GM19397 (cell line): ENCODE measurements around the gene HMX2.

Experiments
- ATAC-seq: cut with Tn5 transposase; IDR thresholded peaks from one replicate; pipeline ENCODE4 v1.9.1; 2021; ENCODE audit warnings: mild to moderate bottlenecking, moderate library complexity; ENCODE audit not compliant: unreplicated experiment

HMX2 gene

DNA sequence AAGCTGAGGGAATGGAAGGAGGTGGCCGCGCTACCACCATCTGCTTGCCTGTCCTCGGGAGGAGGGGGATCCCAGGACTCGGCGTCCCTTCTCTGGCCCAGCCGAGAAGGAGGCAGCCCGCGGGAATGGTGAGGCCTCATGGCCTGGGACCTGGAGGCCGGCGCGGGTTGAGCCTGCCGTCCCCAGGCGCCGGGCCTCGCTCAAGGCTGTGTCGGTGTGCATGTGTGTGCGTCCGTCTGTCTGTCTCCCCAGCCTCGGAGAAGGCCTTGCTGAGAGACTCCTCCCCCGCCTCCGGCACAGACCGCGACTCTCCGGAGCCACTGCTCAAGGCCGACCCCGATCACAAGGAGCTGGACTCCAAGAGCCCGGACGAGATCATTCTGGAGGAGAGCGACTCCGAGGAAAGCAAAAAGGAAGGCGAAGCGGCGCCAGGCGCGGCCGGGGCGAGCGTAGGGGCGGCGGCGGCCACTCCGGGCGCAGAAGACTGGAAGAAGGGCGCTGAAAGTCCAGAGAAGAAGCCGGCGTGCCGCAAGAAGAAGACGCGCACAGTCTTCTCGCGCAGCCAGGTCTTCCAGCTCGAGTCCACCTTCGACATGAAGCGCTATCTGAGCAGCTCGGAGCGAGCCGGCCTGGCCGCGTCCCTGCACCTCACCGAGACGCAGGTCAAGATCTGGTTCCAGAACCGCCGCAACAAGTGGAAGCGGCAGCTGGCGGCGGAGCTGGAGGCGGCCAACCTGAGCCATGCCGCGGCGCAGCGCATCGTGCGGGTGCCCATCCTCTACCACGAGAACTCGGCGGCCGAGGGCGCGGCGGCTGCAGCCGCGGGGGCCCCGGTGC, 10.9 kb upstream of the HMX2 start:
- no peak for ATAC-seq

DNA sequence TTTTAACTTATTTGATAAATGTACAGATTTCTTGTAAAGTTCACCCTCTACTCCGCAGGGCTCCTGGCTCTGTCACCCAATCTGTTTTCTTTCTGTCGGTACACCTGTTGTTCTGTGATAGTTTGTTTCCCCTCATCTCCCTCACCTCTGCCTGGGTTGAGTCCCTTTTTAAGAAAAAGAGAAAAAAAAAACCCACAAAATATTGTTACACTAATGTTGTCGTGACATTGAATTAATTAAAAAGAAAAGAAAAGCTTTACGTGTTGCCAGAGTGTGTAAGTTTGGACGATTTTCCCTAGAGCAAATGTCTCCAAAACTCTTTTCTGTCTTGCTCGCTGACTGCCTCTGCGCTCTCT, 8.8 kb upstream of the HMX2 start:
- ATAC-seq, result no peak

DNA sequence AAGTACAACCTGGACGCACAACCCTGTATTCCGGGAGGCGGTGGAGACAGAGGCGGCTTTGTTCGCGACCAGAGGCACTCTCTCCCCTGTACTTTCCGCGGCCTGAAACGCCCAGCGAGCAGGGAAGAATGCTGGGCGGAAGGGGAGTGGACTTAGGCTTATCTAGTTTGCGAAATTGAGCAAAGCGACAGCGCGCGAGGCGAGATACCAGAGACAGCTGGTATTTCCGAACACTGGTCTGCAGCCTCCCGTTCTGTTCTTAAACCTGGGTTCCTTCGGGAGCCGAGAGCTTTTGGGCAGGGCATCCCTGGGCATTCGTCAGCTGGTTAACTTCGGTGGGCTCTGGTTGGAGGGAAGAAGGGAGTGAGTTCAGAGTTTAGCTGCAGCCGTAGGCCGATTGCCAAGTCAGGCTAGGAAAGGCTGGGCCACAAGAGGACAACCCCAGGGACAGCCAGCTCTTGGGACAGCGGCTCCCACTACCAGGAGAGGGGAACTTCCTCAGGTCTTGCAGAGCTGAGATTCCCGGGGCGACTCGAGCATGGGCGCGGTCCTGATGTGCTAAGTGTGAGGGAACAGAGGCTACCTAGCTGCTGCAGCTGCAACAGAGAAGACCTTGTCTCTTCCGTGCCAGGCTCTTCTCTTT, 8.3 kb upstream of the HMX2 start:
- ATAC-seq, result no peak

DNA sequence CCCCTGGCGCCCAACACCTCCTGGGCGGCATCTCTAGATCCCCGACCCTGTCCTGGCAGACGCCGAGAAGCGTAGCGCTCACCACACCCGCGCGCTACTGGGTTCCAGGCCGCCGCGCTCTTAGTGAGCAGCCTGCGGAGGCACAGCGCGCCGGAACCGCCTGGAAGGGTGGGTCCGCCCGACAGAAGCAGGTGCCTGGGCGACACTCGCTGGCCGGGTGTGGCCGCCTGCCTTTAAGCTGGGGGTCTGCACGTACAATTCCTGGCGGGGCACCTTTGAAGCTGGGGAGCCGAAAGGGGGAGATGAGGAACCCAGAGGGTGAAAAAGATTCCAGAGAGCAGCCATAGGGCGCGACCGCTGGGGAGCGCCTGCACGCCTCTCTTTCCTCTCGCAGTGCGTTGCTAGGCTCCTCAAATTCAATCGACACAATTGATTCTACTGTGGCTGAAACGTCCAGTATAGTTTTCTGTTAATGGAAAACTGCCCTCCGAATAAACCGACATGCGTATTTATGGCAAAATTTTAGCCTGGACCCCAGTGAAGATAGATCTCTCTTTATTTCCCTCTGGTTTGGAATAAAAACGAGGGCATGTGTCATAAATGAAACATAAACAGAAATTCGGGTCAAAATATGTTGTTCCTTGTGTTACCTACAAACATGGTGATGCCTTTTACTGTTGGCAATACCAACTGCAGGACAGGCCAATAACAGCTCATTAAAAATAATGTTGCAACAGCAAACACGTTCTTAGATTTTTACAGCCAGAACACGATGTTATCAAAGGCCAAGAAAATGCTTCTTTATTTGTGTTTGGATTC, 7.6 kb upstream of the HMX2 start:
- no peak for ATAC-seq

DNA sequence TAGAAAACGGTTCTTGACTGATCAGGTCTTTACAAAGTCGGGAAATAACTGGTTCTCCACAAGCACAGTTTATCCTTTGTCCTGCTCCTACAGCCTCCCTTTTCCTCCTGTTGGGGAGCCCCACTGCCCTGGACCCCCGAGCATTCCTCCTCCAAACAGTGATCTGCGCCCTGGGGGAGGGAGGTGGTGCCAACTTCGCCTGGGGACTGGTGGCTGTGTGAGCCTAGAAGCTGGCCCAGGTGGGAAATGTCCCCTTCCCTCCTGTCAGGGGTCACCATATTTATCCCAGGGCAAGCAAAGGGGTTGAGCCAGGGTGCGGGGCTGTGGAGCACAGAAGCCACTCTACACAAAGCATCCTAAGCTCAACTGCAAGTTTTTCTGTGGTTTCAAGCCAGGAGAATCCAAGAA, 6.9 kb upstream of the HMX2 start:
- no peak for ATAC-seq

DNA sequence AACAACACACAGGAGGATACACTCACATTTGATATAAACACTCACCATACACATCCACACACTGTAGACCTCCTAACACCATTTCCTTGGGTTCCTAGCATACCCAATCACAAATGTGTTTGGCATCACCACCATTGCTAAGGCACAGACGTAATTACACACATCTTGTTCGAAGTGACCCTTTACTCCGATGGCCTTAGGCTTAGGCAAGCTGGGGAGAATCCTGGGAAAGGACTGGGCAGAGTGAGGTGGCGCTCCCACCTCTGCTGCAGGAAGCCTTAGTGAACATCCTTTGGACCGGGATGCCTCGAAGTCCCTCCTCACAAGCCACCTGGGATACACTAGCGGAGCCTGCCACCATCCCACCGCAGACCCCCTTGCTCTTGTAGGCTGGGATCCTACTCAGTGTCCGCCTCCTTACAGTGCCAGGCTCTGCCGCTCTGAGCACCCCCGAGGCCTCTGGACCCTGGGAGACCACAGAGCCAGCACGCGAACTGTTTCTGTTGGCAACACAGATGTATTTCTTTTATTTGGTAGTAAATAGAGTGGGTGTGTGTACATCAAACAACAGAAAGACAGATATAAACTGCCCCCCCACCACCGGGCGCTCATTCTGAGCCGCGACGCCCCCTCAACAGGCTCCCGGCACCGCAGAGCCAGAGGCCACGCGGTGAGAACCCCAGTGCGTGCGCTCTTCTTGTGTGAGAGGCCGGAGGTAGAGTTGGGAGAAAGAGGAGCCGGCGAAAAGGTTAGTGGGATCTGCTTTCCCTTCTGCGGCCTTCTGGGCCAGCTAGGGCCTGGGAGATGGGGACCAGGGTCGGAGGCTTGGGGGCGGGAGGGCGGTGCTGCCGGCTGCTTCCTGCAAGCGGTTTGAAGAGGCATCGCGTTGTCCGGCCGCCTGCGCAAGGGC, 5.9 kb upstream of the HMX2 start:
- no peak for ATAC-seq

DNA sequence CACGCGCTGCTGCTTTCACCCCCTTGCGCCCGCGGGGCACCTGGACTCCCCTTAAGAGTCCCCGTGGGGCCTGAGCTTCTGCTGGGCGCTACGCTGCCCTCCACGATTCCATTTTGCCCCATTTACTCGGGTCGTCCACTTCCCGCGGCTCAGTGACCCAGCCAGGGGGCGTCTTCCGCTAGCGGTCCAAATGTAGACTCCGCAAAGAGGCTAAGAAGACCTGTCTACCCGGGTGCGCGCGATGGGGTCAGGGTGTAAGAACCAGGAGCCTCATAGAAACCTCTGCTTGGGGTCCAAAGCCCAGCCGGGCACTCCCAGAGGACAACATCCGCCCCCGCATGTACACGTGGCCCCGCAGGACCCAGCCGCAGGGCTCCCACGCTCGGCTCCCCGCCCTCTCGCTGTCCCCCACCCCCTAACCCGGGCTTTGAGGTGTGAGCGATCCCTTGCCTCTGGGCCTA, 5.2 kb upstream of the HMX2 start:
- ATAC-seq, result no peak

DNA sequence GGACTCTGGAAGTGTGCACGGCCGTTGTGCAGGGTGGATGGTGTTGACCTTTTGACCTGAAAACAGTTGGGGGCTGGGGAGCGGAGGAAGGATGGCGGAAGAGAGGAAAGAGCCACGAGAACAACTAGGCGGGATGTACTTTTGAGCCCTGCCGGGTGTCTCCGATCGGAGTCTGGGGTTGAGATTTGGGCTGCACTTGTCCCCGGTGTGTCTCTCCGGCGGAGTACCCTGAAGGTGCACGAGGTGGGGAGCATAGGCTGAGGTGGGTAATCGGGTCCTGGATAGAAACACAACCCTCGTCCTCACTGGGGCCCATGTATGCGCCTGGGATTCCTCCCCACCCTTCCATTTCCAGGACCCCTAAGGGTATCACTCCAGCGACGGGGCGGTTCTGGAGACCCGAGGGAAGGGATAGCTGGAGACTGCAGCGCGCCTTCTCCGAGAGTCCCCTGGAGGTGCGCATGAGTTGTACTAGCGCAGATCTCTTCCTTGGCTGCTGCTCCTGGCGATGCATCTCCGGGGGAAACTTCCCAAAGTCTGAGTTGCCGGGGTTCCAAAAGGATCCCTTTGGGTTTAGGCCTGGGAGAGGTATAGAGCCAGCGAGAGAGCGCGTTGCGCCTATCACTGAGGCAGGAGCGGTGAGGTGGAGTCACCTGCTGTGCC, 4.6 kb upstream of the HMX2 start:
- ATAC-seq, result no peak

DNA sequence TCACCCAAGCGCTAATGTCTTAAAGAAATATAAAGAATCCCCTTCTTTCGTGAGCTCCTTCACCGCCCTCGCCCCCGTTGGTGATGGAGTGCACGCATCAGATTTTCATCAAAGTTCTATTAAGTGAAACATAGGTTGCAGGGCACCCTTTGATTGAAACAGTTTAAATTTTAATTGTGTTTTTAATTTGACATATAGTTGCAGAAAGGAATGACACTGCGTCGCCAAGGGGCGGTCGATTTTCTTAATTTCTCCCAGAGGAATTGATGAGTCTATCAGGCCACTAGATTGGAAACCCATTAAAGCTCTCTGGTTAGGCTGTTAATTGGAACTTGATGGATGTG, 4.1 kb upstream of the HMX2 start:
- no peak for ATAC-seq

DNA sequence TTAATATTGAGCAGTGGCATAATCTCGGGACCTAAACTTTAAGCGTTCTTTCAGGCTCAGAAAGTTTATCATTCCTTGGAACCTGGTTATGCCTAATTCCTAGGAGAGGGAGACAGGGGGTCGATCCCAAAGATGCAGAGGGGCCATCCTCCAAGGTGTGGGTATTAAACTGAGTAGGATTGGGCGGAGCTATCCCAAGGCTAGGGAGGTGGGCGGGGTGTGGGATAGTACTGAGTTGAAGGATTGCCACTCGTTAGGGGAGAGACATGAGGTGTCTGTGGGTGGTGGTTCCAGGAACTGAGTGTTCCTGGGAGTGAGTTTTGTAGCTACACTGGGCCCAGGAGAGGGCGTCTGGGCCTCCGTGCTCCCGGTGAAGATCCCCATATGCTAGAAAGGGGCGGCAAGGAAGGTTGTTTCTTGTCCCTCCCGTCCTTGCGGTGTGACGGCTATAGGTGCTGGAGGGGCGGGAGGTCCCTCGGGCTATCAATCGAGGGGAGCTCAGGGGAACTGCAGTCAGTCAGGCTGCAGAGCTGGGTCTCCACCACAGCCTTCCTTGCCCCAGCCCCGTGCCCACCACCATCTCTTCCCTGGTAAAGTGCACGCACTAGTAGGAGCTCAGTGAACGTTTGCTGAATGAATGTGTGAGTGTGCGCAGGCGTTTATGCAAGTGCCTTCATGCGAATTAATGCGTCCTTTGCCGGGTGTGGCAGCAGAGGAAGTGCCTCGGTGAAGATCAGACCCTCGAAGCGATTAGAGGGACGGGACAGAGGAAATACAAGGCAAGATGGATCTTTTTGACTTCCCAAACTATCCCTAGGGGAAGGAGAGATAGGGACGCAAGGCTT, 3.0 kb upstream of the HMX2 start:
- ATAC-seq, result no peak

DNA sequence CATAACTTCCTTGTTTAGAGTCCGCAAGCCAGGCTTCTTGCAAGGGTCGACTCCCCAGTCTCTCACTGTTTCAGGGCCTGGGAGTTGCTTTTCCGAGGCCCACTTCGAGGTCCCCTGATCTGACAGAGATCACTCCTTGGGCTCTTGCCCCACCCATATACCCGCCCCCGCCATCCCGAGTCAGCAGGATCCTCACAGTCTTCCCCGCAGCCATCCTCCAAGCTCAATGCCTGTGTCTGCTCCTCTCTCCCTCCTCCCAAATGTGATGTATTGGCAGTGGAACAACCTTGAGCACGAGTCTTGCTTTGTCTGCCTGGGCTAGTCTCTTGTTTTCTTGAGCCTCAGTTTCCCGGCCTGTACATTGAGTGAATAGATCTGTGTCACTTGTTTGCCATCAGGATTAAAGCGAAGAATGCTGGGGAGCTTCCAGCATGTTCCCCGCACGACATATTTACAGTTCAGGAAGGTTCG, 2.4 kb upstream of the HMX2 start:
- ATAC-seq, result no peak

DNA sequence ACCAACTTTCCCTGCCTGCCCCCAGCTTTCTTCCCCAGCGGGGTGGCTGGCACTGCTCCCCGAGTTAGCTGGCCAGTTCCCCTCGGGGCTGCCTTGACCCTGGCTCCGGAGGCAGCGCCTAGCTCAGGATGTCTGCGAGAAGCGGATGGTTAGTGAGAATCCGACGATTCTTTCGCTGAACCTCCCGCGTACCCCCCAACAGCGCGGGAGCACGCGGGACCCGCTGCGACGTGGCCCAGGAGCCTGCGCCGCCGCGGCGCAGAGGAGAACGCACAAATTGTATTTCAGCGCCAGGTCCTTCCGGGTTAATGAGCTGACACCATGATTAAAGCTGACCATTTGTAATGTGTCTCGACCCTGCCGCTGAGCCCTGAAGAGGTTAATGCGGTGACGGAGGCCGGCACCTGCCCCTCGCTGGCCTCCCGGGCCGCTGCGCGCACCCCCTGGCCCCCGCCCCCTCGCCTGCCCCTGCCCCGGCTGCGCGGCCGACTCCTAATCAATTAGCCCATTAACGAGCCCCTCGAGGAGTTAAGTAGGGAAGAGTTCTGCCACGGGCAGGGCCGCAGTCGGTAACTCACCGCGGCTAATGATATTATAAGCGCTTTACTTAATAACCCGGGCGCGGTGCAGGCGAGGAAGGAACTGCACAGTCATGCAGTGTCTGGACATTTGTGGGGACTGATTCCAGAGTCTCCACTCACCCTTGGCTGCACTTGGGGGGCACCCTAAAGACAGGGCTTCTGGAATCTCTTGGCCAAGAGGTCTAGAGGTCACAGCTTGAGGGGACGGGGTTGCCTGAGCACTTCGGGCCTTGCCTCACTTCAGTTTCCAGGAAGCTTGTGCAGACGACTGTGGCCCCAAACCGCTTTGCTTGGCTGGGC, 1.7 kb upstream of the HMX2 start:
- ATAC-seq, result no peak

DNA sequence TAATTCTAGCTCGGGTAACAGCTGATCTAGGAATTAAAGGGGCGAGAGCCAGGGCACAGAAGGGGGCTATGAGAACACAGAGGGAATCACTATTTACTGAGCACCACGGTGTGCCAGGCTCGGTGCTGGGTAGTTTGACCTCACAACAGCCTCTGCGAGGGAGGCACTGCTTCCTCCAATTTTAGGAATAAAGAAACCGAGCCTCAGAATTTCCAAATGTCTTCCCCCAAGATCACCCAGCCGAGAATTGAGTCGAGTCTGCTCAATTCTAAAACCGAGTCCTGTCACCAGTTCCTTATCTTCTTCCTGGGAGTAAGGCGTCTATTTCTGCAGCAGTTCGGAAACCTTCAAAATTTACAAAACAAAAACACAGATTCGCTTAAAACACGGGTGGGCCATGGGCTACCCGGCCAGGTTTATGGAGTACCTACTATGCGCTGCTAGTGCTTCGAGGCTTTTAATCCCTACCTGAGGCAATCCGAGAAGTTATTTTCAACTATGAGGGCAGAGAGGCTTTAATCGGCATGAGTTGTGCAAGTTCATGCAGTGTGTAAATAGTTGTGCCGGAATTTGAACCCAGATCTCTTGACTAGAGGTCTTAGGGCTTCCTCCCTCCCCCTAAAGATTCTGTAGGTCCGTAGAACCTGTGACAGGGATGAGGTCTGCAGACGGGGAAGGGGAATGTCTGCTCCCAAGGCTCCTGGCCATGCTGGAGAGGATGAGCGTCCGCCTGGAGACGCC, 872 bp upstream of the HMX2 start:
- ATAC-seq, result no peak

DNA sequence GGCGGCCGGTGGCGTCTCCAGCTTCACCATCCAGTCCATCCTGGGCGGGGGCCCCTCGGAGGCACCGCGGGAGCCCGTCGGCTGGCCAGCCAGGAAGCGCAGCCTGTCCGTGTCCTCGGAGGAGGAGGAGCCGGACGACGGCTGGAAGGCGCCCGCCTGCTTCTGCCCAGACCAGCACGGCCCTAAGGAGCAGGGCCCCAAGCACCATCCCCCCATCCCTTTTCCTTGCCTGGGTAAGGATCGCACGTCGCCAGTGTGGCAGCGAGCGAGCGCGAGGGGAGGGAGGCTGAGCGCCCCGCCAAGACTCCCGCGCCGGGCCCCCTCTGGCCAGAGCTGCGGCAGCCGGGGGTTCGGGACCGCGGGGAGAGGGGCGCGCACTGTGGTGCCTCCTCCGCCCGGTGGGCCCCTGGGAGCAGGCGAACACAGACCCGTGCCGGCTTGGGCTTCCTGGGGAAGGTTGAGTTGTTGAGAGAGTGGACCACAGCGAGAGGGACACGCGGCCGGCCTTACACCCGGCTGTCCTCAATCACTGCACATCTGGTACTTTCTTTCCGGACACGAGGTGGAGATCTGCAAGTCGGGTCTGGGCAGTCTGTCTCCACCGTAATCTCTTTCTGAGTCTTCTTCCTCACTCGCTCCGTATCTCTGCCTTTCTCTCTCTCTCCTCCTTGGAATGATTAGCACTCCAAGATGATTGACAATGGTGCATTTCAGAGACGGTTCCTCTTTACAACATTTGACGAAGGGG, 652 bp downstream of the HMX2 start:
- ATAC-seq, result no peak

DNA sequence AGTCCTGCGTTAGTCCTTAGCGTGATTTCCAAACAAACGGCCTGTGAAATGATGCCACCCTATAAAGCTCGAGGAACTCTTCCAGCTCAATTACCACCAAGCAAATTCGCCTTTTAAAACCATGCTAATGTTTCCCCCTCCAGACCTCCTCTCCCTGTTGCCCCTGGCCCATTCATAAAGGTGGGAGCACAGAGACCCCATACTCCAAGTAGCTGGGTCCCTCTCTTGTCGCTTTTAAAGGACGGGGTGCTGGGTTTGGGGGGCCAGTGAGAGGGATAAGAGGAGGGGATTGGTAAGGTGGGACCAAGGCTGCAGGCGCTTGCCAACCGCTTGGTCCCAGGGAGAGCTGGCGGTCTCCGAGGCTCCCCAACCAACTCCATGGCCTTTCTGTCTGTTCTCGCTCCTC, 1.2 kb downstream of the HMX2 start:
- ATAC-seq, result no peak

DNA sequence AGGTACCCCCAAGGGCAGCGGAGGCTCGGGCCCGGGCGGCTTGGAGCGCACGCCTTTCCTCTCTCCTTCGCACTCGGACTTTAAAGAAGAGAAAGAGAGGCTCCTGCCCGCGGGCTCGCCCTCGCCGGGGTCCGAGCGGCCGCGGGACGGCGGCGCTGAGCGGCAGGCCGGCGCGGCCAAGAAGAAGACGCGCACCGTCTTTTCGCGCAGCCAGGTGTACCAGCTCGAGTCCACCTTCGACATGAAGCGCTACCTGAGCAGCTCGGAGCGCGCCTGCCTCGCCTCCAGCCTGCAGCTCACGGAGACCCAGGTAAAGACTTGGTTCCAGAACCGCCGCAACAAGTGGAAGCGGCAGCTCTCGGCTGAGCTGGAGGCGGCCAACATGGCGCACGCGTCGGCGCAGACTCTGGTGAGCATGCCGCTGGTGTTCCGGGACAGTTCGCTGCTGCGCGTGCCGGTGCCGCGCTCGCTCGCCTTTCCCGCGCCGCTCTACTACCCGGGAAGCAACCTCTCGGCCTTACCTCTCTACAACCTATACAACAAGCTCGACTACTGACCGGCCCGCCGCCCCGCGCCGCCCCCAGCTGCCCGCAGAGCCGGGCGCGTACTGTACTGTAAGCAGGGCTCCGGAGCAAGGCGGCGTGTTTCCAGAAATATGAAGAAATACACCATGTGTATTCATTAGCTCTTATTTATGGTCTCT, 1.8 kb downstream of the HMX2 start:
- no peak for ATAC-seq
